Ishikawa (cell line): ENCODE data around the gene PTPMT1.

ENCODE experiments used
- FOXM1 ChIP-seq: IDR thresholded peaks from 2 replicates; pipeline ENCODE4 v1.6.1; 2012; ENCODE audit warnings: low read depth, borderline replicate concordance
- RAD21 ChIP-seq: IDR thresholded peaks from 2 replicates; pipeline ENCODE4 v1.6.1; 2012; ENCODE audit warnings: low read depth
- REST ChIP-seq: IDR thresholded peaks from 2 replicates; pipeline ENCODE4 v1.6.1; 2012; ENCODE audit warnings: low read depth, mild to moderate bottlenecking

- no peak for TF ChIP-seq RAD21
- no peak for TF ChIP-seq FOXM1
- no peak for TF ChIP-seq REST
Observed at GRCh38 chr11:47533690-47534151, 31.7 kb upstream of the PTPMT1 start.
